ENCODE results near the gene KCNK3.

The KCNK3 gene

GRCh38 chr2:26687801-26688200, 4.7 kb upstream of the KCNK3 start:
- peaks cover 65% of the 10 kb centered on the region for H3K27me3 Mint-ChIP-seq
- H3K4me1 Mint-ChIP-seq (ENCODE audit: low read depth): no peaks in the 10 kb centered on the region
- H3K4me3 Mint-ChIP-seq: no peak overlapping the region
- no peaks in the 10 kb centered on the region for H3K9me3 Mint-ChIP-seq
- no peak overlapping the region for H3K27ac Mint-ChIP-seq
- no peaks in the 10 kb centered on the region for H3K36me3 Mint-ChIP-seq (ENCODE audit: low read depth)
- intact Hi-C loops (cut with micrococcal nuclease): no loop called here

DNA sequence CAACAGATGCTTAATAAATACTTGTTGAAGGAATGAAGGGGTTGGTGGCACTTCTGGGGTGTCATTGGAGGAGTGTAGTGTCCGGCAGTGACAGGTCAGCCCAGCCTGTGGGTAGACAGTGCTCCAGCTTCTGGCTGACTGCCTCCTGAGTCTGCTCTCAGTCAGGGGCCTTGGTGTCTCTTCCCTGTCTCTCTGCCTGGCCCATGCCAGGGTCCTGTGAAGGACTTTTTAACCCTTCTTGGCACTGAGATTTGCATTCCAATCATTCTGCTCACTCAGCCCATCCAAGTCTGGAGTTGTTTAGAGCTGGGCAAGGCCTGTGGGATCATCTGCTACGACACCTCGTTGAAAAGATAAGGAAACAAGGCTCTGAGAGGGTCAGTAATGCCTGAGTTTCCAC, 1.4 kb upstream of the KCNK3 start:
- Mint-ChIP-seq H3K27ac (no peak overlapping the region), H3K27me3 (peaks cover 81% of the 10 kb centered on the region), H3K4me3 (no peak overlapping the region), H3K9me3 (no peaks in the 10 kb centered on the region), H3K36me3 (ENCODE audit: low read depth) (no peaks in the 10 kb centered on the region), H3K4me1 (ENCODE audit: low read depth) (no peaks in the 10 kb centered on the region)
- intact Hi-C loops (cut with micrococcal nuclease): no loop called here

DNA sequence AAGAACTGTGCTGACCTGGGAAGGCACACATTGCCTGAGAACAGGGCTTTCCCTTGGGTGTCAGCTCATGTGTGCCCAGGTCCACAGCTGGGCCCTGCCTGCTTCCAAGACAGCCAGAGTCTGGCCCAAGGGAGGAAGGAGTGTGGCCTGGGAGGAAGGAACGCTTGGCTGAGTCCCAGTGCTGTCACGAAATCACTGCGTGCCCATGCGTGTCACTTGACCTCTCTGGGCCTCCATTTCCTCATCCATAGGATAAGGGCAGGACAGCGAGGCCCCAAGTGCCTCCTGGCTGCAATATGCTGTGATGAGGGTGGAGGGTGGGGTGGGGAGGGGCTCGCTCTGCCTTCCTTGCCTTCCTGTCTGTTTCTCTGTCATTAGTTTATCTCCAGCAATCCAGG, 642 bp upstream of the KCNK3 start:
- no peak overlapping the region for H3K27ac Mint-ChIP-seq
- no peaks in the 10 kb centered on the region for H3K9me3 Mint-ChIP-seq
- intact Hi-C loops (cut with micrococcal nuclease): no loop called here
- peaks cover 79% of the 10 kb centered on the region for H3K27me3 Mint-ChIP-seq
- no peaks in the 10 kb centered on the region for H3K4me1 Mint-ChIP-seq (ENCODE audit: low read depth)
- H3K4me3 Mint-ChIP-seq: no peak overlapping the region
- H3K36me3 Mint-ChIP-seq (ENCODE audit: low read depth): no peaks in the 10 kb centered on the region

DNA sequence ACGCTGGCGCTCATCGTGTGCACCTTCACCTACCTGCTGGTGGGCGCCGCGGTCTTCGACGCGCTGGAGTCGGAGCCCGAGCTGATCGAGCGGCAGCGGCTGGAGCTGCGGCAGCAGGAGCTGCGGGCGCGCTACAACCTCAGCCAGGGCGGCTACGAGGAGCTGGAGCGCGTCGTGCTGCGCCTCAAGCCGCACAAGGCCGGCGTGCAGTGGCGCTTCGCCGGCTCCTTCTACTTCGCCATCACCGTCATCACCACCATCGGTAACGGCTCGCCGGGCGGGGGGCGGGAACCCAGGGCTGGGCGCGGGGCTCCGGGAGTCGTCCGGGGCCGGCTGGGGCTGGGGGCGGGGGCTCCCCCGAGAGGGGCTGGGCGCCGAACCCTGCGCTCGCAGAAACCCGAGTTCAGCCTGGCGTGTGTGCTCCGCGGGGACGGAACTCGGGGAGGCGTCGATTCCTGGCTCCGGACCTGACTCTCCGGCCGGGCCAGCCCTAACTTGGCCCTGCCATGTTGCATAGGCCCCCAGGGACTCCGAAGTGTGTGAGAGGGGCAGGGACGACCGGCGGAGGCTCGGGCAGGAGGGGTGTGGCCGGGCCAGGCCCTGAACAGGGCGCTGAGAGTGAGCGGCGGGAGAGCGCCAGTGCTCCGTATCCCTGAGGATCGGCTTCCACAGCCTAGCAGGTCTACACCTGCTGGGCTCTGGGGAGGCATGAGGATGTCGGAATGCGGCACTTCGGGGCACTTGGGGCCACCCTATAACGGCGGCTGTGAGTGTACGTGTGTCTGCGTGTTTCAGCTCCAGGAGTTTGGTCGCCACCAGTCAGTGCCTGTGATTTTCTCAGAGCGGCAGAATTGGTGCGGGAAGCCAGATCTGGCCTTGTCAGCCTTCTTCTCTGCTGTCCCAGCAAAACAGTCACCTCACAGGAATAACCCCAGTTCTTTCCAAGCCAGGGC, 651 bp downstream of the KCNK3 start:
- H3K4me1 Mint-ChIP-seq (ENCODE audit: low read depth): no peaks in the 10 kb centered on the region
- no peaks in the 10 kb centered on the region for H3K36me3 Mint-ChIP-seq (ENCODE audit: low read depth)
- peaks cover 72% of the 10 kb centered on the region for H3K27me3 Mint-ChIP-seq
- no peak overlapping the region for H3K4me3 Mint-ChIP-seq
- no peak overlapping the region for H3K27ac Mint-ChIP-seq
- intact Hi-C loops (cut with micrococcal nuclease): no loop called here
- H3K9me3 Mint-ChIP-seq: no peaks in the 10 kb centered on the region

GRCh38 chr2:26694001-26694400, 1.5 kb downstream of the KCNK3 start:
- Mint-ChIP-seq H3K9me3 (no peaks in the 10 kb centered on the region), H3K36me3 (ENCODE audit: low read depth) (no peaks in the 10 kb centered on the region), H3K27me3 (peaks cover 69% of the 10 kb centered on the region), H3K4me3 (no peak overlapping the region), H3K27ac (no peak overlapping the region), H3K4me1 (ENCODE audit: low read depth) (no peaks in the 10 kb centered on the region)
- intact Hi-C loops (cut with micrococcal nuclease): no loop called here

GRCh38 chr2:26696351-26696816, 3.9 kb downstream of the KCNK3 start:
- no peak overlapping the region for H3K4me3 Mint-ChIP-seq
- no peaks in the 10 kb centered on the region for H3K4me1 Mint-ChIP-seq (ENCODE audit: low read depth)
- H3K27me3 Mint-ChIP-seq: peaks cover 59% of the 10 kb centered on the region
- H3K27ac Mint-ChIP-seq: no peak overlapping the region
- H3K36me3 Mint-ChIP-seq (ENCODE audit: low read depth): no peaks in the 10 kb centered on the region
- intact Hi-C loops (cut with micrococcal nuclease): no loop called here
- no peaks in the 10 kb centered on the region for H3K9me3 Mint-ChIP-seq

DNA sequence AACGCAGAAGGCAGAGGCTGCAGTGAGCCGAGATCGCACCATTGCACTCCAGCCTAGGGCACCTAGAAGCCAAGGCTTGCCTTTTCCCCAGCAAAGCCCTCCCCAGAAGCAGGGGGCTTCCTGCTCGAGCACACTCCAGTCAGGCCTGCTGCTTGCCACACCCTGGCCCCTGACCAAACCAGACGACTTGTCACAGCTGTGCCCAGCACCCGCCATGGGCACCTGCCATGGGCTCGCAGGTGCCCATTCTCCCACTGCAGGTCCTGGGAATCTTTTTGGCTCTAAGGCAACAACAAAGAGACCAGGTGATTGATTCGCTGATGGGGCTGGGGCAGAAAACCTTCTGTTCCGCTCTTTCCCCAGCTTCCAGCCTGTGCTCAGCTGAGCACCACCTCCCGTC, 4.9 kb downstream of the KCNK3 start:
- H3K4me3 Mint-ChIP-seq: no peak overlapping the region
- H3K36me3 Mint-ChIP-seq (ENCODE audit: low read depth): no peaks in the 10 kb centered on the region
- H3K27ac Mint-ChIP-seq: no peak overlapping the region
- no peaks in the 10 kb centered on the region for H3K9me3 Mint-ChIP-seq
- peaks cover 49% of the 10 kb centered on the region for H3K27me3 Mint-ChIP-seq
- no peaks in the 10 kb centered on the region for H3K4me1 Mint-ChIP-seq (ENCODE audit: low read depth)
- intact Hi-C loops (cut with micrococcal nuclease): no loop called here

- Mint-ChIP-seq H3K36me3 (ENCODE audit: low read depth) (no peaks in the 10 kb centered on the region), H3K4me1 (ENCODE audit: low read depth) (no peaks in the 10 kb centered on the region), H3K4me3 (no peak overlapping the region), H3K9me3 (no peaks in the 10 kb centered on the region), H3K27ac (no peak overlapping the region), H3K27me3 (peaks cover 35% of the 10 kb centered on the region)
- intact Hi-C loops (cut with micrococcal nuclease): no loop called here
Measured at GRCh38 chr2:26699295-26699694, 6.8 kb downstream of the KCNK3 start.

DNA sequence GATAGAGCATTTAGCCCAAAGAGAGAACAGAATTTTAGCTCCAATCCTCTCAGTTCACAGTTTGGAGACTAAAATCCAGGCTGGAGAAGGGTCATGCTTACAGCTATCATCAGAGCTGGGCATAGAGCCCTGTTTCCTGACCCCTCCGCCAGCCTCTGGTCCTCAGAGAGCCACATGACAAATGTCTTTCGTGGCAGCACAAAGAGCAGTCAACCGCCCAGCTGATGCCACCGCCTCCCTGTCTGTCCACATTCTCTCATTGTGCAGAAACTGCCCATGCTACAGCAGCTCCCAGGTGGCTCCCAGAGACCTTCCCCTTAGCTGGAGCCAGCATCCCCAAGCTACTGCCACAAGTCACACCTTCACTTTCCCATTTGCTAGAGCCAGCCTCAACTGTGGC, 7.6 kb downstream of the KCNK3 start:
- no peak overlapping the region for H3K4me3 Mint-ChIP-seq
- H3K36me3 Mint-ChIP-seq (ENCODE audit: low read depth): no peaks in the 10 kb centered on the region
- no peak overlapping the region for H3K27ac Mint-ChIP-seq
- H3K27me3 Mint-ChIP-seq: peaks cover 27% of the 10 kb centered on the region
- no peaks in the 10 kb centered on the region for H3K9me3 Mint-ChIP-seq
- intact Hi-C loops (cut with micrococcal nuclease): no loop called here
- H3K4me1 Mint-ChIP-seq (ENCODE audit: low read depth): no peaks in the 10 kb centered on the region

DNA sequence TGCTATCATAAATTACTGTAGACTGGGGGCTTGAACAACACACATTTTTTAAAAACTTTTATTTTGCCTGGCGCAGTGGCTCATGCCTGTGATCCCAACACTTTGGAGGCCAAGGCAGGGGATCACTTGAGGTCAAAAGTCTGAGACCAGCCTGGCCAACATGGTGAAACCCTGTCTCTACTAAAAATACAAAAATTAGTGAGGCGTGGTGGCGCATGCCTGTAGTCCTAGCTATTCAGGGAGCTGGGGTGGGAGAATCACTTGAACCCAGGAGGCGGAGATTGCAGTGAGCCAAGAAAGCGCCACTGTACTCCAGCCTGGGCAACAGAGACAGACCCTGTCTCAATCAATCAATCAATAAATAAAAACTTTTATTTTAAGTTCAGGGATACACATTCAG, 9.1 kb downstream of the KCNK3 start:
- Mint-ChIP-seq H3K4me3 (no peak overlapping the region), H3K9me3 (no peaks in the 10 kb centered on the region)

GRCh38 chr2:26702025-26702424, 9.5 kb downstream of the KCNK3 start:
- Mint-ChIP-seq H3K9me3 (no peaks in the 10 kb centered on the region), H3K36me3 (ENCODE audit: low read depth) (no peaks in the 10 kb centered on the region), H3K27ac (no peak overlapping the region), H3K4me1 (ENCODE audit: low read depth) (no peaks in the 10 kb centered on the region), H3K27me3 (peaks cover 14% of the 10 kb centered on the region), H3K4me3 (no peak overlapping the region)
- intact Hi-C loops (cut with micrococcal nuclease): no loop called here

More for the DNA sequence above, 9.1 kb downstream of the KCNK3 start:
- H3K36me3 Mint-ChIP-seq (ENCODE audit: low read depth): no peaks in the 10 kb centered on the region
- H3K4me1 Mint-ChIP-seq (ENCODE audit: low read depth): no peaks in the 10 kb centered on the region
- peaks cover 17% of the 10 kb centered on the region for H3K27me3 Mint-ChIP-seq
- intact Hi-C loops (cut with micrococcal nuclease): no loop called here
- no peak overlapping the region for H3K27ac Mint-ChIP-seq

- Mint-ChIP-seq H3K36me3 (ENCODE audit: low read depth) (no peaks in the 10 kb centered on the region), H3K27me3 (peaks cover 10% of the 10 kb centered on the region), H3K9me3 (no peaks in the 10 kb centered on the region), H3K4me3 (no peak overlapping the region), H3K4me1 (ENCODE audit: low read depth) (no peaks in the 10 kb centered on the region), H3K27ac (no peak overlapping the region)
- intact Hi-C loops (cut with micrococcal nuclease): no loop called here
Measured at GRCh38 chr2:26704441-26704977, 12.0 kb downstream of the KCNK3 start.

DNA sequence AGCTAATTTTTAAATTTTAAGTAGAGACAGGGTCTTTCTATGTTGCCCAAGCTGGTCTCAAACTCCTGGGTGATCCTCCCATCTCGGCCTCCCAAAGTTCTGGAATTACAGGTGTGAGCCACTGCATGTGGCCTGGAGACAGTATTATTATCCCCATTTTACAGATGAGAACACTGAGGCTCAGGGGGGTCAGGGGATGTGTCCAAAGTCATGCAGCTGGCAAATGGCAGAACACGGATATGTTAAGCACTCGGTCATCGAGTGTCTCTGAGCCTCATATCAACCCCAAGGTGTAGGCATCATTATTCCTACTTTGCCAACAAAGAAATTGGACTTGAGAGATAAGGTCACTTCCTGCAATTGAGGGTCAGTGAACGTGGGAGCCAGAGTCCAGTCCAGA, 12.6 kb downstream of the KCNK3 start:
- no peaks in the 10 kb centered on the region for H3K9me3 Mint-ChIP-seq
- H3K4me1 Mint-ChIP-seq (ENCODE audit: low read depth): no peaks in the 10 kb centered on the region
- H3K27me3 Mint-ChIP-seq: peaks cover 10% of the 10 kb centered on the region
- no peak overlapping the region for H3K4me3 Mint-ChIP-seq
- intact Hi-C loops (cut with micrococcal nuclease): no loop called here
- H3K27ac Mint-ChIP-seq: no peak overlapping the region
- H3K36me3 Mint-ChIP-seq (ENCODE audit: low read depth): no peaks in the 10 kb centered on the region

DNA sequence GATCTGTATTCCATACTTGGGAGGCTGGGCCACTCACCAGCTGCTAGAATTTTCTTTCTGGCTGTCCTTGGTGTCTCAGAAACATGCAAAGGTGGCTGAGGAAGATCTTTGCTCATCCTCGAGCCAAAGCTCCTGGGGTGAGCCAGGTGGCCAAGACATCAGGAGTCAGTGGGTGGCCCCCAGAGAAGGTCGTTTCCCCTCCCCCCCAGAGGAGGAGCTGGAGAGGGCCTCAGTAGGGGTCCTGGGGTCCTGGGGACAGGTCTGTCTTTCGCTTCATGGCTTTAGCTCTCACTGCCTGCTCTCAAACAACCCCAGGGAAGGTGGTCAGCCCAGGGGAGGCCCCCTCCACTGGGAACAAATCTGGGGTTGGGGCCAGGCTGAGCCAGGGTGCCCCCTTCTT, 13.6 kb downstream of the KCNK3 start:
- intact Hi-C loops (cut with micrococcal nuclease): no loop called here
- Mint-ChIP-seq H3K9me3 (no peaks in the 10 kb centered on the region), H3K36me3 (ENCODE audit: low read depth) (no peaks in the 10 kb centered on the region), H3K4me1 (ENCODE audit: low read depth) (no peaks in the 10 kb centered on the region), H3K27me3 (peaks cover 5% of the 10 kb centered on the region), H3K27ac (no peak overlapping the region), H3K4me3 (no peak overlapping the region)

Data from dendritic cell treated with granulocyte-macrophage colony-stimulating factor and Interleukin-4, amounts not matched to agents 40 ng/mL and 50 ng/mL, for 4 days (primary cell).